Common myeloid progenitor, CD34-positive (primary cell): Measurements from ENCODE around the gene TEX19.
"Not testable (repeated sequence)": the region's sequence is repeated elsewhere in the genome, so short reads cannot be mapped to it uniquely, and the experiment has no call there.

Source experiments
- CTCF ChIA-PET: fragments of 350-600 bp; sonication (Branson Sonifier 250); formaldehyde crosslinking; loops from one replicate; lab custom pipeline; 2021; ENCODE audit warnings: antibody characterized with exemption; lab: Charles Lee
- POLR2A ChIA-PET: fragments of 350-600 bp; sonication (Branson Sonifier 250); formaldehyde crosslinking; loops from one replicate; lab custom pipeline; 2021; ENCODE audit warnings: antibody characterized with exemption; lab: Charles Lee
- DNase-seq, 3 donors: peaks; one replicate each; pipeline versions ENCODE4 v3.0.0 to v3.0.0-alpha.2; 2013
- H3K27ac ChIP-seq, 2 experiments: 1 replicate in 1 of 2; 2 replicates in 1 of 2; pipeline ENCODE4 v1.7.0; 2013; ENCODE audit warnings: inconsistent platforms in 2 of 2, low read length in 2 of 2, mild to moderate bottlenecking in 2 of 2, low read depth in 1 of 2, moderate library complexity in 1 of 2; ENCODE audit not compliant: severe bottlenecking in 2 of 2, insufficient read depth in 1 of 2, poor library complexity in 1 of 2
- H3K27me3 ChIP-seq, 5 experiments: replicated peaks in 2 of 5; 1 replicate in 3 of 5; 2 replicates in 2 of 5; pipeline versions ENCODE4 v1.6.1 to v1.7.0; 2013; ENCODE audit warnings: low read length in 4 of 5, mild to moderate bottlenecking in 2 of 5, moderate library complexity in 2 of 5, inconsistent platforms in 1 of 5; ENCODE audit not compliant: insufficient read depth in 5 of 5, control insufficient read depth in 4 of 5
- H3K36me3 ChIP-seq, 4 experiments: 1 replicate in 2 of 4; 2 replicates in 2 of 4; pipeline versions ENCODE4 v1.6.1 to v1.7.0; 2013; ENCODE audit warnings: low read length in 3 of 4, control low read depth in 1 of 4, mild to moderate bottlenecking in 1 of 4; ENCODE audit not compliant: control insufficient read depth in 4 of 4, insufficient read depth in 4 of 4
- H3K4me1 ChIP-seq, 4 experiments: 1 replicate in 3 of 4; 2 replicates in 1 of 4; pipeline versions ENCODE4 v1.6.1 to v1.7.1; 2013; ENCODE audit warnings: low read length in 3 of 4, mild to moderate bottlenecking in 3 of 4, control low read depth in 1 of 4, inconsistent platforms in 1 of 4, moderate library complexity in 1 of 4; ENCODE audit not compliant: control insufficient read depth in 4 of 4, insufficient read depth in 4 of 4; ENCODE audit errors: control extremely low read depth in 1 of 4
- H3K4me3 ChIP-seq, 7 experiments: 1 replicate in 4 of 7; 2 replicates in 3 of 7; pipeline versions ENCODE4 v1.5.1 to v1.7.0; 2013; ENCODE audit warnings: mild to moderate bottlenecking in 7 of 7, low read length in 6 of 7, moderate library complexity in 6 of 7, inconsistent platforms in 2 of 7, low read depth in 2 of 7, control low read depth in 1 of 7; ENCODE audit not compliant: insufficient read depth in 4 of 7, control insufficient read depth in 1 of 7; ENCODE audit errors: extremely low read depth in 1 of 7
- H3K9me3 ChIP-seq, 5 experiments: 1 replicate in 4 of 5; 2 replicates in 1 of 5; pipeline versions ENCODE4 v1.6.1 to v1.7.1; 2013; ENCODE audit warnings: low read length in 4 of 5, mild to moderate bottlenecking in 2 of 5, inconsistent platforms in 1 of 5, low read depth in 1 of 5, moderate library complexity in 1 of 5; ENCODE audit not compliant: control insufficient read depth in 4 of 5, insufficient read depth in 2 of 5; ENCODE audit errors: control extremely low read depth in 1 of 5
- WGBS: methylation state at CpG from one replicate; pipeline ENCODE4 v1.1.5; 2013; ENCODE audit not compliant: insufficient coverage; 5-methylcytosine and 5-hydroxymethylcytosine counted together

The TEX19 gene

GRCh38 chr17:82377924-82378740 is 19.1 kb downstream of the TEX19 start:
- ChIA-PET CTCF (interaction anchor here (1.1 to 1.3 kb wide), 2 partner anchors 12 kb away, joined by 3 read pairs; no protein-coding TSS in a partner anchor), POLR2A (interaction anchor here (0.6 kb wide), 1 partner anchor 80 kb away, joined by 3 read pairs; no protein-coding TSS in a partner anchor)
- peaks cover 0 to 6% (median 3%) of the 10 kb centered on the region in 4 experiments for H3K4me1 ChIP-seq
- no peaks in the 10 kb centered on the region for H3K36me3 ChIP-seq
- DNase-seq: no peak
- H3K4me3 ChIP-seq: no peak overlapping the region
- H3K27me3 ChIP-seq: peaks cover 5 to 74% (median 20%) of the 10 kb centered on the region in 5 experiments
- WGBS: 92% methylated on average over 25 of the region's 31 CpGs
- no peak overlapping the region for H3K27ac ChIP-seq
- H3K9me3 ChIP-seq: no peaks in the 10 kb centered on the region

DNA sequence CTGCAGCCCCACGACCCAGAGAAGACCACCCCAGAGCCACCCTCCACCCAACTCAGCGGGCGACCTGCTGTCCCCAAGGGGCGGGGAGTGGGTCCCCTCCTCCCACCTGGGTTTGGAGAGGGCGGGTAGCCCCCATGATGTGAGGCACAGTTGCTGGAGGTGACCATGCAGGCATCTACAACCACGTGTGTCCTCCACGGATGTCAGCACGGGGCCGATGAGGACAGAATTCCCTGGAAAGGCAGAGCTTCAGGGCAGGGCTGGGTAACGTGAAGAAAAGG is 19.6 kb downstream of the TEX19 start:
- no peak overlapping the region for H3K27ac ChIP-seq
- peaks cover 0 to 6% (median 3%) of the 10 kb centered on the region in 4 experiments for H3K4me1 ChIP-seq
- ChIA-PET POLR2A (interaction anchor here (0.6 kb wide), 1 partner anchor 81 kb away, joined by 3 read pairs; no protein-coding TSS in a partner anchor), CTCF (interaction anchor here (1.1 to 1.3 kb wide), 2 partner anchors 12 to 13 kb away, joined by 3 read pairs; no protein-coding TSS in a partner anchor)
- peaks cover 2 to 72% (median 16%) of the 10 kb centered on the region in 5 experiments for H3K27me3 ChIP-seq
- WGBS: 80% methylated on average over 9 of the region's 10 CpGs
- no peaks in the 10 kb centered on the region for H3K36me3 ChIP-seq
- H3K9me3 ChIP-seq: no peaks in the 10 kb centered on the region
- H3K4me3 ChIP-seq: no peak overlapping the region
- no peak for DNase-seq

- Histone ChIP-seq H3K4me1 (no peaks in the 10 kb centered on the region), H3K27me3 (peaks cover 2 to 72% (median 12%) of the 10 kb centered on the region in 5 experiments), H3K4me3 (no peak overlapping the region), H3K36me3 (no peaks in the 10 kb centered on the region), H3K9me3 (no peaks in the 10 kb centered on the region), H3K27ac (no peak overlapping the region)
- no peak for DNase-seq
- 81% methylated on average over 13 of the region's 23 CpGs for WGBS
- POLR2A ChIA-PET: no interaction called here
- CTCF ChIA-PET: interaction anchor here (1.4 kb wide), 1 partner anchor 30 kb away, joined by 4 read pairs; no protein-coding TSS in a partner anchor
Measured at GRCh38 chr17:82380860-82381702, 22.0 kb downstream of the TEX19 start.

- H3K27me3 ChIP-seq: peaks cover 2 to 72% (median 15%) of the 10 kb centered on the region in 5 experiments
- POLR2A ChIA-PET, DNase-seq, H3K4me1 ChIP-seq, H3K36me3 ChIP-seq, H3K4me3 ChIP-seq, H3K9me3 ChIP-seq, H3K27ac ChIP-seq: not testable (repeated sequence)
- CTCF ChIA-PET: interaction anchor here (1.4 kb wide), 1 partner anchor 31 kb away, joined by 4 read pairs; no protein-coding TSS in a partner anchor
- WGBS: 94% methylated on average over 6 of the region's 10 CpGs
Measured at GRCh38 chr17:82381703-82382009, 22.6 kb downstream of the TEX19 start.

GRCh38 chr17:82382220-82382932 is 23.3 kb downstream of the TEX19 start:
- WGBS: 81% methylated on average over 11 of the region's 21 CpGs
- H3K27ac ChIP-seq, H3K4me3 ChIP-seq, H3K4me1 ChIP-seq, DNase-seq, POLR2A ChIA-PET, H3K36me3 ChIP-seq, H3K9me3 ChIP-seq: not testable (repeated sequence)
- CTCF ChIA-PET: interaction anchor here (1.4 kb wide), 1 partner anchor 32 kb away, joined by 4 read pairs; no protein-coding TSS in a partner anchor
- peaks cover 2 to 77% (median 15%) of the 10 kb centered on the region in 5 experiments for H3K27me3 ChIP-seq

GRCh38 chr17:82382933-82383255 is 23.8 kb downstream of the TEX19 start:
- Histone ChIP-seq H3K36me3 (no peaks in the 10 kb centered on the region), H3K4me1 (peaks cover 0 to 10% (median 9%) of the 10 kb centered on the region in 4 experiments), H3K4me3 (no peak overlapping the region), H3K27ac (no peak overlapping the region), H3K27me3 (peaks cover 2 to 76% (median 15%) of the 10 kb centered on the region in 5 experiments), H3K9me3 (no peaks in the 10 kb centered on the region)
- ChIA-PET POLR2A (no interaction called here), CTCF (no interaction called here)
- WGBS: 88% methylated on average over 8 of the region's 11 CpGs
- DNase-seq: no peak
